ENCODE results near the gene GPR119.
"Not testable (repeated sequence)": the region's sequence is repeated elsewhere in the genome, so short reads cannot be mapped to it uniquely, and the experiment has no call there.

The GPR119 gene

DNA sequence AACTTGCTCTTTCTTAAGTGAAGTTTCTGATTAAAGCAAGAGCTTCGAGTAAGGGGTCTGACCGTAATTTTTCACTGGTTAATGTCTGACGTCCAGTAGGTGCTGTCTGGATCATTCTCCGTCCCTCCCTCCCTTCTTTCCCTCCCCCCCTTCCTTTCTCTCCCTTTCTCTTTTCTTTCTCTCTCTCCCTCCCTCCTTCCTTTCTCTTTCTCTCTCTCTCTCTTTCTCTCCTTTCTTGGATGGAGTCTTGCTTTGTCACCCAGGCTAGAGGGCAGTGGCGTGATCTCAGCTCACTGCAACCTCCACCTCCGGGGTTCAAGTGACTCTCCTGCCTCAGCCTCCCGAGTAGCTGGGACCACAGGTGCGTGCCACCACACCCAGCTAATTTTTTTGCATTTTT lies 46.6 kb downstream of the GPR119 start:
- DNase-seq: not testable (repeated sequence)

GRCh38 chrX:130336531-130336930 lies 48.9 kb downstream of the GPR119 start:
- DNase-seq: no peak
